HCT116 (cell line): ENCODE data around the gene ATG3. TPM values are rescaled to one million over a fixed set of nuclear protein-coding genes. Genes with fewer than 3 reads are reported as not detected.

Source experiments
- ATAC-seq: fragments of 200-7000 bp; cut with Tn5 transposase; 2 replicates; pipeline ENCODE4 v1.9.1; 2020; ENCODE audit warnings: mild to moderate bottlenecking, moderate library complexity
- BruUV-seq: library from RNA; stranded (reverse); fragments of 400-500 nt; replicated peaks from 2 replicates; lab custom pipeline; 2021; lab: Mats Ljungman, UMichigan
- CTCF ChIA-PET: fragments of 300-600 bp; sonication (Branson Sonifier 250); formaldehyde crosslinking; loops from one replicate; lab custom pipeline; 2021; ENCODE audit warnings: antibody characterized with exemption; lab: Charles Lee
- POLR2A ChIA-PET: fragments of 300-600, 350-600 bp; sonication (Branson Sonifier 250); formaldehyde crosslinking; loops from one replicate; lab custom pipeline; 2021; ENCODE audit warnings: antibody characterized with exemption; lab: Charles Lee
- RAD21 ChIA-PET, 2 experiments: fragments of 300-600 bp; sonication (Branson Sonifier 250); formaldehyde crosslinking; loops; one replicate each; lab custom pipeline; 2023; ENCODE audit warnings: low total read pairs in 2 of 2; ENCODE audit not compliant: uncharacterized antibody in 2 of 2, unreplicated experiment in 2 of 2, low non-redundant PET in 1 of 2; lab: Charles Lee
- DNase-seq: peaks from one replicate; pipeline ENCODE4 v3.0.0-alpha.2; 2010; ENCODE audit warnings: low read depth, low spot score
- H2AFZ ChIP-seq: fragments of 200-600 bp; shearing (Covaris generic), sonication (generic); 2 replicates; pipeline ENCODE4 v1.6.1; 2017; ENCODE audit warnings: low read depth, mixed run types, mixed read lengths, antibody characterized with exemption, low read length; ENCODE audit not compliant: poor library complexity, severe bottlenecking
- H3K27ac ChIP-seq: 2 replicates; pipeline ENCODE4 v1.5.1; 2012; ENCODE audit warnings: low read depth, low read length
- H3K27me3 ChIP-seq: fragments of 200-600 bp; sonication (generic); 2 replicates; pipeline ENCODE4 v1.6.1; 2016; ENCODE audit warnings: mixed run types, low read length, mixed read lengths; ENCODE audit not compliant: insufficient read depth
- H3K36me3 ChIP-seq, 2 experiments: fragments of 200-500 bp in 1 of 2; fragments of 200-600 bp in 1 of 2; sonication (Bioruptor generic) in 1 of 2; sonication (generic) in 1 of 2; 2 replicates each; pipeline versions ENCODE4 v1.5.1 to v1.6.1; 2014 to 2016; ENCODE audit warnings: low read length in 2 of 2, inconsistent platforms in 1 of 2, mixed read lengths in 1 of 2, mixed run types in 1 of 2; ENCODE audit not compliant: insufficient read depth in 2 of 2, control insufficient read depth in 1 of 2
- H3K4me1 ChIP-seq, 2 experiments: fragments of 200-600 bp in 1 of 2; sonication (generic) in 1 of 2; 2 replicates each; pipeline versions ENCODE4 v1.5.1 to v1.6.1; 2012 to 2017; ENCODE audit warnings: low read length in 2 of 2, inconsistent platforms in 1 of 2, mild to moderate bottlenecking in 1 of 2, mixed read lengths in 1 of 2, mixed run types in 1 of 2, moderate library complexity in 1 of 2; ENCODE audit not compliant: insufficient read depth in 2 of 2, control insufficient read depth in 1 of 2
- H3K4me2 ChIP-seq: fragments of 200-600 bp; sonication (generic); 2 replicates; pipeline ENCODE4 v1.6.1; 2017; ENCODE audit warnings: mixed run types, low read length, mixed read lengths
- H3K4me3 ChIP-seq, 2 experiments: fragments of 200-600 bp in 1 of 2; sonication (generic) in 1 of 2; replicated peaks in 1 of 2; 2 replicates each; pipeline ENCODE4 v1.5.1; 2011 to 2016; ENCODE audit warnings: low read length in 2 of 2, control low read depth in 1 of 2, low read depth in 1 of 2, mild to moderate bottlenecking in 1 of 2, mixed read lengths in 1 of 2, mixed run types in 1 of 2
- H3K79me2 ChIP-seq: fragments of 200-600 bp; sonication (generic); 2 replicates; pipeline ENCODE4 v1.6.1; 2017; ENCODE audit warnings: mild to moderate bottlenecking, mixed run types, low read length, moderate library complexity, mixed read lengths; ENCODE audit not compliant: insufficient read depth
- H3K9ac ChIP-seq: fragments of 200-600 bp; sonication (generic); 2 replicates; pipeline ENCODE4 v1.6.1; 2016; ENCODE audit warnings: low read length, mixed read lengths
- H3K9me2 ChIP-seq: fragments of 200-600 bp; sonication (generic), shearing (Covaris generic); 2 replicates; pipeline ENCODE4 v1.6.1; 2017; ENCODE audit warnings: mixed run types, mild to moderate bottlenecking, moderate library complexity; ENCODE audit not compliant: insufficient read depth
- H3K9me3 ChIP-seq, 2 experiments: fragments of 200-500 bp in 1 of 2; fragments of 200-600 bp in 1 of 2; sonication (Bioruptor generic) in 1 of 2; sonication (generic) in 1 of 2; 2 replicates each; pipeline ENCODE4 v1.6.1; 2014 to 2017; ENCODE audit warnings: low read length in 2 of 2, mixed read lengths in 2 of 2, inconsistent platforms in 1 of 2, low read depth in 1 of 2, mild to moderate bottlenecking in 1 of 2, mixed run types in 1 of 2, moderate library complexity in 1 of 2; ENCODE audit not compliant: control insufficient read depth in 1 of 2, insufficient read depth in 1 of 2
- H4K20me1 ChIP-seq: fragments of 200-600 bp; sonication (generic), shearing (Covaris generic); 2 replicates; pipeline ENCODE4 v1.6.1; 2017; ENCODE audit warnings: mixed run types, mild to moderate bottlenecking, moderate library complexity; ENCODE audit not compliant: insufficient read depth
- CEBPB ChIP-seq: IDR thresholded peaks from 2 replicates; pipeline ENCODE4 v1.6.1; 2012; ENCODE audit warnings: low read depth
- EGR1 ChIP-seq: IDR thresholded peaks from 2 replicates; pipeline ENCODE4 v1.6.1; 2012; ENCODE audit warnings: low read depth
- ELF1 ChIP-seq: IDR thresholded peaks from 2 replicates; pipeline ENCODE4 v1.6.1; 2012; ENCODE audit warnings: low read depth, borderline replicate concordance
- EZH2 ChIP-seq: fragments of 200-600 bp; sonication (generic); IDR thresholded peaks from 2 replicates; pipeline ENCODE4 v1.6.1; 2017; ENCODE audit warnings: antibody characterized with exemption, mixed run types
- EZH2phosphoT487 ChIP-seq: fragments of 200-600 bp; IDR thresholded peaks from 2 replicates; pipeline ENCODE4 v1.6.1; 2018; ENCODE audit warnings: antibody characterized with exemption, borderline replicate concordance
- JUND ChIP-seq: IDR thresholded peaks from 2 replicates; pipeline ENCODE4 v1.6.1; 2012
- POLR2A ChIP-seq: IDR thresholded peaks from 2 replicates; pipeline ENCODE4 v1.7.0; 2011; ENCODE audit warnings: borderline replicate concordance; ENCODE audit not compliant: insufficient read depth, insufficient read length; ENCODE audit errors: extremely low read depth
- POLR2AphosphoS5 ChIP-seq: IDR thresholded peaks from 2 replicates; pipeline ENCODE4 v1.6.1; 2011; ENCODE audit warnings: mild to moderate bottlenecking, low read depth, low read length, moderate library complexity
- RAD21 ChIP-seq: IDR thresholded peaks from 2 replicates; pipeline ENCODE4 v1.6.1; 2012; ENCODE audit warnings: low read depth, mild to moderate bottlenecking
- SIN3A ChIP-seq: IDR thresholded peaks from 2 replicates; pipeline ENCODE4 v1.6.1; 2012; ENCODE audit warnings: low read depth
- TCF7L2 ChIP-seq: IDR thresholded peaks from 2 replicates; pipeline ENCODE4 v1.7.0; 2011; ENCODE audit warnings: borderline replicate concordance, inconsistent platforms; ENCODE audit not compliant: insufficient read depth, insufficient read length; ENCODE audit errors: extremely low read depth
- YY1 ChIP-seq: IDR thresholded peaks from 2 replicates; pipeline ENCODE4 v1.6.1; 2011; ENCODE audit warnings: low read length, low read depth, moderate library complexity, mild to moderate bottlenecking; ENCODE audit not compliant: insufficient replicate concordance; ENCODE audit errors: extremely low read depth
- ZFX ChIP-seq: fragments of 450-650 bp; IDR thresholded peaks from 2 replicates; pipeline ENCODE4 v1.6.1; 2017
- ZNF274 ChIP-seq: fragments of 200-500 bp; sonication (Bioruptor generic); IDR thresholded peaks from 2 replicates; pipeline ENCODE4 v1.6.1; 2014; ENCODE audit warnings: mild to moderate bottlenecking, low read depth, low read length, inconsistent platforms
- intact Hi-C: fragments of 100-400 bp; cut with micrococcal nuclease; formaldehyde crosslinking; loops from 2 replicates; pipeline ENCODE4 v1.10.0; 2022
- total RNA-seq: library from RNA; stranded (reverse); gene quantifications from one replicate; pipeline ENCODE4 v1.2.1, GENCODE V29; 2021; ENCODE audit not compliant: unreplicated experiment
- TF ChIP-seq, protein P1 (sequence below), 3 experiments: fragments of 200-600 bp in 1 of 3; sonication (generic) in 1 of 3; IDR thresholded peaks in 2 of 3; conservative IDR thresholded peaks in 1 of 3; 2 replicates each; pipeline ENCODE4 v1.5.1; 2012 to 2017; ENCODE audit warnings: low read depth in 2 of 3, low read length in 2 of 3, antibody characterized with exemption in 1 of 3, borderline replicate concordance in 1 of 3, control low read depth in 1 of 3, mild to moderate bottlenecking in 1 of 3, mixed read lengths in 1 of 3, mixed run types in 1 of 3, moderate library complexity in 1 of 3; ENCODE audit not compliant: insufficient read depth in 1 of 3

The ATG3 gene
- total RNA-seq, 1 experiment from 2014 or later: 56.4 TPM

GRCh38 chr3:112539825-112540650 is 21.7 kb downstream of the ATG3 start:
- Histone ChIP-seq H3K27me3 (no peaks in the 10 kb centered on the region), H3K9ac (no peak overlapping the region), H3K79me2 (0 out of 2 replicates have a peak, but pooled peaks cover 4% of the 10 kb centered on the region), H4K20me1 (no peaks in the 10 kb centered on the region), H3K27ac (no peak overlapping the region), H3K9me2 (no peaks in the 10 kb centered on the region), H3K4me2 (no peak overlapping the region)
- ATAC-seq (no peak), DNase-seq (no peak)
- no TSS peak for BruUV-seq
- RAD21 ChIA-PET: no interaction called here
- TF ChIP-seq YY1: no peak
- TF ChIP-seq JUND: no peak
- TF ChIP-seq EZH2: no peak
- TF ChIP-seq SIN3A: no peak
- TF ChIP-seq TCF7L2: no peak
- TF ChIP-seq ELF1: no peak
- TF ChIP-seq POLR2AphosphoS5: no peak
- TF ChIP-seq, all 23 proteins: peak for 0
- intact Hi-C loops: loop anchor here (1.0 kb wide), 1 partner anchor 18 kb away; no protein-coding TSS in a partner anchor
- Histone ChIP-seq H3K36me3 (peaks cover 0 to 14% of the 10 kb centered on the region in 2 experiments; a peak in 3 of 4 replicates), H2AFZ (no peak overlapping the region), H3K4me3 (no peak overlapping the region), H3K9me3 (no peaks in the 10 kb centered on the region), H3K4me1 (no peaks in the 10 kb centered on the region)
- ChIA-PET CTCF (no interaction called here), POLR2A (no interaction called here)

- no TSS peak for BruUV-seq
Observed at GRCh38 chr3:112531358-112531781, 30.4 kb downstream of the ATG3 start.

More at GRCh38 chr3:112531358-112531781, 30.4 kb downstream of the ATG3 start:
- Histone ChIP-seq H3K36me3 (peaks cover 10 to 30% of the 10 kb centered on the region in 2 experiments; a peak in 3 of 4 replicates), H3K4me3 (no peak overlapping the region), H3K9ac (no peak overlapping the region), H3K4me2 (no peak overlapping the region), H3K27me3 (no peaks in the 10 kb centered on the region), H3K9me2 (no peaks in the 10 kb centered on the region), H3K9me3 (no peaks in the 10 kb centered on the region), H3K4me1 (no peaks in the 10 kb centered on the region), H4K20me1 (no peaks in the 10 kb centered on the region), H2AFZ (no peak overlapping the region), H3K27ac (no peak overlapping the region), H3K79me2 (no peaks in the 10 kb centered on the region)
- RAD21 ChIA-PET: no interaction called here
- TF ChIP-seq EZH2phosphoT487 (no peak), RAD21 (peak; percentile 35; the same call in 1 of the 2 replicates), ZFX (no peak), EZH2 (no peak), ZNF274 (no peak), ELF1 (no peak), CEBPB (no peak), EGR1 (no peak), POLR2A (no peak)
- TF ChIP-seq, protein P1, sequence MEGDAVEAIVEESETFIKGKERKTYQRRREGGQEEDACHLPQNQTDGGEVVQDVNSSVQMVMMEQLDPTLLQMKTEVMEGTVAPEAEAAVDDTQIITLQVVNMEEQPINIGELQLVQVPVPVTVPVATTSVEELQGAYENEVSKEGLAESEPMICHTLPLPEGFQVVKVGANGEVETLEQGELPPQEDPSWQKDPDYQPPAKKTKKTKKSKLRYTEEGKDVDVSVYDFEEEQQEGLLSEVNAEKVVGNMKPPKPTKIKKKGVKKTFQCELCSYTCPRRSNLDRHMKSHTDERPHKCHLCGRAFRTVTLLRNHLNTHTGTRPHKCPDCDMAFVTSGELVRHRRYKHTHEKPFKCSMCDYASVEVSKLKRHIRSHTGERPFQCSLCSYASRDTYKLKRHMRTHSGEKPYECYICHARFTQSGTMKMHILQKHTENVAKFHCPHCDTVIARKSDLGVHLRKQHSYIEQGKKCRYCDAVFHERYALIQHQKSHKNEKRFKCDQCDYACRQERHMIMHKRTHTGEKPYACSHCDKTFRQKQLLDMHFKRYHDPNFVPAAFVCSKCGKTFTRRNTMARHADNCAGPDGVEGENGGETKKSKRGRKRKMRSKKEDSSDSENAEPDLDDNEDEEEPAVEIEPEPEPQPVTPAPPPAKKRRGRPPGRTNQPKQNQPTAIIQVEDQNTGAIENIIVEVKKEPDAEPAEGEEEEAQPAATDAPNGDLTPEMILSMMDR (IDR thresholded peaks at IDR 0.05 in 2 of 3, conservative IDR thresholded peaks at IDR 0.05 in 1 of 3; ENCODE audit: borderline replicate concordance in 1 of 3, insufficient read depth in 1 of 3, low read depth in 2 of 3, low read length in 2 of 3): peak in 2 of 3 experiments; percentile 31 to 73; a peak in 3 of 6 replicates
- DNase-seq (peak; percentile 6), ATAC-seq (no peak)
- intact Hi-C loops: loop anchor here (1.0 to 5.0 kb wide), 4 partner anchors 204 to 419 kb away; no protein-coding TSS in a partner anchor
- POLR2A ChIA-PET: no interaction called here
- CTCF ChIA-PET: interaction anchor here (0.7 to 1.2 kb wide), 5 partner anchors 11 to 420 kb away, joined by 3 to 11 read pairs (median 5); partner anchors contain the start of gene SLC9C1
